Stomach (tissue), 9 donors: ENCODE measurements around the gene FBXW11. TPM values are rescaled to one million over a fixed set of nuclear protein-coding genes. Genes with fewer than 3 reads are reported as not detected.

Source experiments
- DNase-seq, 2 donors: peaks; one replicate each; pipeline versions ENCODE4 v3.0.0 to v3.0.0-alpha.2; 2013 to 2019
- H3K27ac ChIP-seq, 5 donors: fragments of 200-600 bp in 4 of 5; sonication (generic) in 4 of 5; one replicate each; pipeline ENCODE4 v1.5.1; 2013 to 2019; ENCODE audit warnings: mild to moderate bottlenecking in 1 of 5, moderate library complexity in 1 of 5
- H3K27me3 ChIP-seq, 3 donors: fragments of 200-600 bp; sonication (generic); one replicate each; pipeline ENCODE4 v1.5.1; 2017 to 2019; ENCODE audit warnings: mixed run types in 1 of 3
- H3K36me3 ChIP-seq, 4 donors: fragments of 200-600 bp; sonication (generic); 1 replicate in 3 of 4; 2 replicates in 1 of 4; pipeline ENCODE4 v1.5.1; 2016 to 2019
- H3K4me1 ChIP-seq, 4 donors: fragments of 200-600 bp; sonication (generic); one replicate each; pipeline ENCODE4 v1.5.1; 2016 to 2019
- H3K4me3 ChIP-seq, 4 donors: fragments of 200-600 bp; sonication (generic) in 3 of 4; one replicate each; pipeline ENCODE4 v1.5.1; 2016 to 2019; ENCODE audit warnings: mild to moderate bottlenecking in 1 of 4
- H3K9me3 ChIP-seq, 4 donors: fragments of 200-600 bp; sonication (generic); one replicate each; pipeline ENCODE4 v1.5.1; 2016 to 2019
- EP300 ChIP-seq: sonication (generic); formaldehyde crosslinking; IDR thresholded peaks from one replicate; pipeline ENCODE4 v1.6.1; 2017; ENCODE audit warnings: antibody characterized with exemption
- POLR2A ChIP-seq, 4 donors: fragments of 450-650 bp; IDR thresholded peaks; one replicate each; pipeline ENCODE4 v1.6.1; 2016; ENCODE audit warnings: antibody characterized with exemption in 4 of 4, control low read depth in 2 of 4, mild to moderate bottlenecking in 1 of 4, moderate library complexity in 1 of 4
- POLR2AphosphoS5 ChIP-seq, 3 donors: sonication (generic); formaldehyde crosslinking; IDR thresholded peaks; one replicate each; pipeline ENCODE4 v1.6.1; 2016; ENCODE audit warnings: antibody characterized with exemption in 3 of 3
- WGBS, 5 donors: extraction: QIAGEN DNeasy Blood & Tissue Kit in 3 of 5; methylation state at CpG; one replicate each; pipeline versions ENCODE4 v1.1.5 to v1.1.7; 2013 to 2018; 5-methylcytosine and 5-hydroxymethylcytosine counted together
- intact Hi-C: fragments of 100-400 bp; cut with DNase I; formaldehyde crosslinking; loops from one replicate; pipeline ENCODE4 v1.15.1; 2023; ENCODE audit warnings: low total_unique reads
- polyA plus RNA-seq, 3 donors: library from polyadenylated mRNA; stranded (reverse); fragments of 200-250 nt; gene quantifications; one replicate each; pipeline ENCODE4 v1.2.3, GENCODE V29; 2013
- total RNA-seq, 5 donors: library from RNA; depleted of rRNA; stranded (reverse); fragments of >200 nt; gene quantifications; one replicate each; pipeline versions ENCODE4 v1.1.0 to v1.2.3, GENCODE V29; 2014 to 2016
- TF ChIP-seq, protein P1 (sequence below), 7 experiments: fragments of 450-650 bp in 4 of 7; fragments of 200-600 bp in 3 of 7; sonication (generic) in 3 of 7; IDR thresholded peaks; one replicate each; pipeline ENCODE4 v1.5.1; 2016 to 2019; ENCODE audit warnings: antibody characterized with exemption in 7 of 7, control low read depth in 2 of 7, mild to moderate bottlenecking in 1 of 7
- donor health status: healthy with polysubstance abuse.
- donor health status: Bipolar disorder and iron deficiency.
- donor health status: healthy.

FBXW11 gene
- total and polyA plus RNA-seq, 8 donors, result 4.3 to 117 (median 25.5) TPM

DNA sequence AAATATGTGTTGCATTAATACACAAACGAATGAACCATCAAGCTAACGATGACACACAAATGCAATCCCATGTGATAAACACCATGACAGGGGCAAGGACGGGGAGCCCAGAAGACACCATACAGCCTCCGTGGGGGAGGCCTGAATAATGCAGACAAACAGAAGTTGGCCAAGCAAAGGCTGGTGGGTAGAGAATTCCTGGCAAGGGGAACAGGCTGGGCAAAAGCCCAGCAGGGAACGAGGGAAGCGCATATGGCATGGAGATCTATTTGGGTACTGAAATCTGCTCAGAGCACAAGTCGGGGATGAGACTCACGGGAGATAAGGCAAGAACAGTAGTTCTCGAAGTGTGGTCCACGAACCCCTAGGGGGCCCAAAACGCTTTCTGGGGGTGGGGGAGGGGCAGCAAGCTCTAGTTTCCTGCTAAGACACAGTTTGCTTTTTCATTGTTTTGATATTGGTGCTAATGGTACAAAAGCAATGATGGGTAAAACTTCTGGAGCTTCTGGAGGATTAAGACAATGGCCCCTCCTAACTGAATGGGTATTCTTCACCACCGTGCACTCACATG is 42.9 kb upstream of the FBXW11 start:
- Histone ChIP-seq H3K9me3 (no peaks in the 10 kb centered on the region), H3K27me3 (no peaks in the 10 kb centered on the region), H3K4me3 (no peak overlapping the region), H3K27ac (no peak overlapping the region), H3K4me1 (peaks cover 0 to 12% (median 0%) of the 10 kb centered on the region in 4 donors), H3K36me3 (peaks cover 21 to 92% (median 63%) of the 10 kb centered on the region in 4 donors)
- WGBS, 5 donors, result 81 to 91% (median 90%) methylated on average over 12 of the region's 12 CpGs
- intact Hi-C loops, result no loop called here
- TF ChIP-seq POLR2AphosphoS5 (IDR thresholded peaks at IDR 0.05) (no peak), EP300 (no peak), POLR2A (IDR thresholded peaks at IDR 0.05) (no peak)
- TF ChIP-seq, protein P1, sequence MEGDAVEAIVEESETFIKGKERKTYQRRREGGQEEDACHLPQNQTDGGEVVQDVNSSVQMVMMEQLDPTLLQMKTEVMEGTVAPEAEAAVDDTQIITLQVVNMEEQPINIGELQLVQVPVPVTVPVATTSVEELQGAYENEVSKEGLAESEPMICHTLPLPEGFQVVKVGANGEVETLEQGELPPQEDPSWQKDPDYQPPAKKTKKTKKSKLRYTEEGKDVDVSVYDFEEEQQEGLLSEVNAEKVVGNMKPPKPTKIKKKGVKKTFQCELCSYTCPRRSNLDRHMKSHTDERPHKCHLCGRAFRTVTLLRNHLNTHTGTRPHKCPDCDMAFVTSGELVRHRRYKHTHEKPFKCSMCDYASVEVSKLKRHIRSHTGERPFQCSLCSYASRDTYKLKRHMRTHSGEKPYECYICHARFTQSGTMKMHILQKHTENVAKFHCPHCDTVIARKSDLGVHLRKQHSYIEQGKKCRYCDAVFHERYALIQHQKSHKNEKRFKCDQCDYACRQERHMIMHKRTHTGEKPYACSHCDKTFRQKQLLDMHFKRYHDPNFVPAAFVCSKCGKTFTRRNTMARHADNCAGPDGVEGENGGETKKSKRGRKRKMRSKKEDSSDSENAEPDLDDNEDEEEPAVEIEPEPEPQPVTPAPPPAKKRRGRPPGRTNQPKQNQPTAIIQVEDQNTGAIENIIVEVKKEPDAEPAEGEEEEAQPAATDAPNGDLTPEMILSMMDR (IDR thresholded peaks at IDR 0.05), result no peak
- no peak for DNase-seq

DNA sequence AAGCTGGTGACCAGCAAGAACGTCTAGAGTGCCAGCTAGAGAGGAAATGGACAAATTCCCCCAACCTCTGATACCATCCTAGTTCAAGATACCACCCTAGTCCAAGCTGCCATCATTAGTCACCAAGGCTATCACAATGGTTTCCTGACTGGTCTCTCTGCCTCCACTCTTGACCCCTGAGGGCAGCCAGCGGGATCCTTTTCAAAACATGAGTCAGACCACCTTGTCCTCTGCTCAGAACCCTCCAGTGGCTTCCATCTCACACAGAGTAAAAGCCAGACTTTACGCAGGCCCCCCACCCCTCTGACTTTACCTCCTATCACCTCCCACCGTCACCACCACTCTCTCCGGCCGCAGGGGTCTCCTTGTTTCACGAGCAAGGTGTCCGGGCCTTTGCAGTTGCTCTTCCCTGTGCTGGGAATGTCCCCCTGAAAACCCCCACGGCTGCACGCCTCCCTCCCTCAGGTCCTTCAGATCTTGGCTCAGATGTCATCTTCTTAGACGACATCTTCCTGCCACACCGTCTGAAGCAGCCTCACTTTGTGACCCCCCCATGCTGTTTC is 42.2 kb upstream of the FBXW11 start:
- peaks cover 0 to 12% (median 0%) of the 10 kb centered on the region in 4 donors for H3K4me1 ChIP-seq
- no peak overlapping the region for H3K27ac ChIP-seq
- no peaks in the 10 kb centered on the region for H3K9me3 ChIP-seq
- 90 to 94% (median 92%) methylated on average over 12 of the region's 12 CpGs for WGBS, 5 donors
- H3K27me3 ChIP-seq, result no peaks in the 10 kb centered on the region
- peaks cover 28 to 92% (median 63%) of the 10 kb centered on the region in 4 donors for H3K36me3 ChIP-seq
- no peak for DNase-seq
- TF ChIP-seq, protein P1 (IDR thresholded peaks at IDR 0.05), result no peak
- TF ChIP-seq POLR2A (IDR thresholded peaks at IDR 0.05), result no peak
- TF ChIP-seq POLR2AphosphoS5 (IDR thresholded peaks at IDR 0.05), result no peak
- no peak for TF ChIP-seq EP300
- no peak overlapping the region for H3K4me3 ChIP-seq
- intact Hi-C loops, result no loop called here

DNA sequence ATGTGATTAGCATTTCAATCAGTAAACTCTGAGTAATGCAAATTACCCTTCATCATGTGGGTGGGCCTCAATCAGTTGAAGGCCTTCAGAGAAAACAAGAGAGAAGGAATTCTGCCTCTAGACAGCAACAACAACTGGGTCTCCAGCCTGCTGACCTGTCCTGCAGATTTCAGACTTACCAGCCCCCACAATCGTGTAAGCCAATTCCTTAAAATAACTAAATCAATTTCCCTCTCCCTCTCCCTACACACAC is 41.7 kb upstream of the FBXW11 start:
- no peak for DNase-seq
- intact Hi-C loops, result no loop called here
- Histone ChIP-seq H3K27me3 (no peaks in the 10 kb centered on the region), H3K4me3 (no peak overlapping the region), H3K9me3 (no peaks in the 10 kb centered on the region), H3K27ac (no peak overlapping the region), H3K4me1 (peaks cover 0 to 12% (median 0%) of the 10 kb centered on the region in 4 donors), H3K36me3 (peaks cover 31 to 92% (median 65%) of the 10 kb centered on the region in 4 donors)
- WGBS, 5 donors, result 79 to 92% (median 84%) methylated on average over 1 of the region's 1 CpG
- TF ChIP-seq POLR2AphosphoS5 (IDR thresholded peaks at IDR 0.05) (no peak), EP300 (no peak)

DNA sequence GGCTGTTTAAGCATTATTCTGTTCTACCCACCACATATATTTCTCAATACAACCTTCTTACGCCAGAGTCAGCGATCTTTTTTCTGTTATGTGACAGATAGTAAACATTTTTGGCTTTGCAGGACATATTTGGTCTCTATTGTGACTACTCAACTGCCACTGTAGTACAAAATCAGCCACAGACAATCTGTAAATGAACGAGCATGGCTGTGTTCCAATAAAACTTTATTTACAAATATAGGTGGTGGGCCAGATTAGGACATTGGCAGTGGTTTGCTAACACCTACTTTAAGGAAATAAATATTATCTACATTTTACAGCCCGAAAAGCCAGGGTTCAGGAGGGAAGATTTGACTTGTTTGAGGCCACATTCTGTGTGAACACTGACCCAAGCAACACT is 40.2 kb upstream of the FBXW11 start:
- Histone ChIP-seq H3K27ac (no peak overlapping the region), H3K27me3 (no peaks in the 10 kb centered on the region), H3K4me3 (no peak overlapping the region), H3K9me3 (no peaks in the 10 kb centered on the region), H3K36me3 (peaks cover 24 to 79% (median 53%) of the 10 kb centered on the region in 4 donors), H3K4me1 (no peaks in the 10 kb centered on the region)
- TF ChIP-seq POLR2AphosphoS5 (IDR thresholded peaks at IDR 0.05), result no peak
- TF ChIP-seq POLR2A (IDR thresholded peaks at IDR 0.05), result no peak
- no peak for TF ChIP-seq EP300
- TF ChIP-seq, protein P1 (IDR thresholded peaks at IDR 0.05), result no peak
- intact Hi-C loops, result no loop called here
- WGBS, 5 donors, result 76 to 83% (median 80%) methylated on average over 4 of the region's 4 CpGs
- DNase-seq, result no peak

DNA sequence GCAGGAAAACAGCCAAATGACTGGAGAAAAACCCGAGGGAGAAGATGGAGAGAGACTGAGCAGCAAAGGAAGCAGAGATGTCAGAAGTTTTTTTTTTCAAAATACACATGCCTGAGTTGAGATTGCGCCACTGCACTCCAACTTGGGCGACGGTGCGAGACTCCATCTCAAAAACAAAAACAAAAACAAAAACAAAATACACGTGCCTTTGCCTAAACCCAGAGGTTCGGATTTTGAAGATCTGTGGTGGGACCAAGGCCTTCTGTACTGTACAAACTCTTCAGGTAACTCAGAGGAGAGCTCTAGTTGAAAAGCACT is 38.8 kb upstream of the FBXW11 start:
- no peaks in the 10 kb centered on the region for H3K27me3 ChIP-seq
- H3K9me3 ChIP-seq, result no peaks in the 10 kb centered on the region
- DNase-seq, result no peak
- no peak overlapping the region for H3K27ac ChIP-seq
- TF ChIP-seq POLR2AphosphoS5 (IDR thresholded peaks at IDR 0.05), result no peak
- TF ChIP-seq, protein P1 (IDR thresholded peaks at IDR 0.05), result no peak
- no peak for TF ChIP-seq POLR2A (IDR thresholded peaks at IDR 0.05)
- no peak for TF ChIP-seq EP300
- intact Hi-C loops, result no loop called here
- peaks cover 0 to under 1% (median 0%) of the 10 kb centered on the region in 4 donors for H3K4me1 ChIP-seq
- peaks cover 18 to 65% (median 41%) of the 10 kb centered on the region in 4 donors for H3K36me3 ChIP-seq
- no peak overlapping the region for H3K4me3 ChIP-seq
- 76 to 90% (median 81%) methylated on average over 7 of the region's 7 CpGs for WGBS, 5 donors
